Mesodermal cell (in vitro differentiated cells): ENCODE results near the gene GZMH.

Experiments
- H3K27ac ChIP-seq: 2 replicates; pipeline ENCODE4 v1.7.0; 2013; ENCODE audit warnings: mild to moderate bottlenecking, low read depth, low read length, moderate library complexity; ENCODE audit not compliant: severe bottlenecking
- H3K36me3 ChIP-seq: 2 replicates; pipeline ENCODE4 v1.7.1; 2013; ENCODE audit warnings: mild to moderate bottlenecking, low read length, moderate library complexity; ENCODE audit not compliant: control insufficient read depth, insufficient read depth
- H3K4me1 ChIP-seq: one replicate; pipeline ENCODE4 v1.7.1; 2013; ENCODE audit warnings: mild to moderate bottlenecking, low read length; ENCODE audit not compliant: insufficient read depth, control insufficient read depth, poor library complexity, severe bottlenecking
- H3K4me3 ChIP-seq: 2 replicates; pipeline ENCODE4 v1.7.0; 2013; ENCODE audit warnings: low read length, control low read depth, mild to moderate bottlenecking; ENCODE audit not compliant: insufficient read depth, poor library complexity, severe bottlenecking; ENCODE audit errors: extremely low read depth
- H3K9me3 ChIP-seq: 2 replicates; pipeline ENCODE4 v1.7.1; 2013; ENCODE audit warnings: mild to moderate bottlenecking, low read length, moderate library complexity; ENCODE audit not compliant: control insufficient read depth
- WGBS, 2 experiments: methylation state at CpG; one replicate each; pipeline ENCODE4 v1.1.5; 2013; ENCODE audit warnings: missing lambda C conversion rate in 2 of 2; ENCODE audit not compliant: insufficient coverage in 2 of 2; 5-methylcytosine and 5-hydroxymethylcytosine counted together

Gene GZMH

GRCh38 chr14:24630087-24630871 is 20.8 kb upstream of the GZMH start:
- H3K27ac ChIP-seq = no peak overlapping the region
- H3K4me3 ChIP-seq = no peak overlapping the region
- no peaks in the 10 kb centered on the region for H3K9me3 ChIP-seq
- WGBS, 2 experiments = 78 to 88% methylated on average over 3 of the region's 3 CpGs
- H3K4me1 ChIP-seq = no peaks in the 10 kb centered on the region
- no peaks in the 10 kb centered on the region for H3K36me3 ChIP-seq

- H3K27ac ChIP-seq = no peak overlapping the region
- H3K4me3 ChIP-seq = no peak overlapping the region
- 83 to 92% methylated on average over 2 to 5 of the region's 6 CpGs for WGBS, 2 experiments
- H3K36me3 ChIP-seq = no peaks in the 10 kb centered on the region
- H3K4me1 ChIP-seq = no peaks in the 10 kb centered on the region
- H3K9me3 ChIP-seq = no peaks in the 10 kb centered on the region
These were observed 20.0 kb upstream of the GZMH start for GRCh38 chr14:24629521-24629920.

GRCh38 chr14:24613747-24614146 is 4.3 kb upstream of the GZMH start:
- 100% methylated on average over 1 of the region's 2 CpGs; no CpG with 5 or more reads in 1 of the 2 experiments for WGBS, 2 experiments
- no peaks in the 10 kb centered on the region for H3K36me3 ChIP-seq
- no peaks in the 10 kb centered on the region for H3K9me3 ChIP-seq
- no peaks in the 10 kb centered on the region for H3K4me1 ChIP-seq
- H3K4me3 ChIP-seq = no peak overlapping the region
- H3K27ac ChIP-seq = no peak overlapping the region

- H3K9me3 ChIP-seq = no peaks in the 10 kb centered on the region
- 33 to 60% methylated on average over 1 of the region's 1 CpG for WGBS, 2 experiments
- H3K4me1 ChIP-seq = no peaks in the 10 kb centered on the region
- H3K4me3 ChIP-seq = no peak overlapping the region
- no peak overlapping the region for H3K27ac ChIP-seq
- H3K36me3 ChIP-seq = no peaks in the 10 kb centered on the region
These were observed 3.8 kb upstream of the GZMH start for GRCh38 chr14:24613241-24613640.

GRCh38 chr14:24612196-24612595 is 2.7 kb upstream of the GZMH start:
- Histone ChIP-seq H3K4me3 (no peak overlapping the region), H3K36me3 (no peaks in the 10 kb centered on the region), H3K27ac (no peak overlapping the region), H3K4me1 (no peaks in the 10 kb centered on the region), H3K9me3 (no peaks in the 10 kb centered on the region)

- WGBS, 2 experiments = 81 to 82% methylated on average over 7 of the region's 8 CpGs
- Histone ChIP-seq H3K4me3 (no peak overlapping the region), H3K36me3 (no peaks in the 10 kb centered on the region)
These were observed 1.6 kb downstream of the GZMH start for GRCh38 chr14:24607635-24608514.

GRCh38 chr14:24607081-24607480 is 2.4 kb downstream of the GZMH start:
- no peak overlapping the region for H3K27ac ChIP-seq
- WGBS, 2 experiments = 94 to 95% methylated on average over 2 to 4 of the region's 4 CpGs
- no peaks in the 10 kb centered on the region for H3K9me3 ChIP-seq
- H3K36me3 ChIP-seq = no peaks in the 10 kb centered on the region
- H3K4me1 ChIP-seq = no peaks in the 10 kb centered on the region
- no peak overlapping the region for H3K4me3 ChIP-seq

More at GRCh38 chr14:24607635-24608514, 1.6 kb downstream of the GZMH start:
- Histone ChIP-seq H3K27ac (no peak overlapping the region), H3K9me3 (no peaks in the 10 kb centered on the region), H3K4me1 (no peaks in the 10 kb centered on the region)

- H3K36me3 ChIP-seq = no peaks in the 10 kb centered on the region
- WGBS, 2 experiments = 80 to 91% methylated on average over 1 to 2 of the region's 3 CpGs
- no peaks in the 10 kb centered on the region for H3K9me3 ChIP-seq
- H3K27ac ChIP-seq = no peak overlapping the region
- H3K4me1 ChIP-seq = no peaks in the 10 kb centered on the region
- H3K4me3 ChIP-seq = no peak overlapping the region
These were observed 3.2 kb downstream of the GZMH start for GRCh38 chr14:24606297-24606696.

GRCh38 chr14:24605435-24606190 is 3.9 kb downstream of the GZMH start:
- no peak overlapping the region for H3K4me3 ChIP-seq
- H3K4me1 ChIP-seq = no peaks in the 10 kb centered on the region
- H3K36me3 ChIP-seq = no peaks in the 10 kb centered on the region
- H3K9me3 ChIP-seq = no peaks in the 10 kb centered on the region
- H3K27ac ChIP-seq = no peak overlapping the region
- WGBS, 2 experiments = 79 to 100% methylated on average over 2 to 3 of the region's 3 CpGs

GRCh38 chr14:24597403-24597802 is 12.1 kb downstream of the GZMH start:
- no peaks in the 10 kb centered on the region for H3K36me3 ChIP-seq
- H3K4me3 ChIP-seq = no peak overlapping the region
- no peak overlapping the region for H3K27ac ChIP-seq
- no peaks in the 10 kb centered on the region for H3K4me1 ChIP-seq
- H3K9me3 ChIP-seq = peaks cover 3% of the 10 kb centered on the region
